ENCODE measurements around the gene MSI2. TPM values are rescaled to one million over a fixed set of nuclear protein-coding genes. Genes with fewer than 3 reads are reported as not detected.
A peak's percentile ranks its signal among the peaks of the same experiment; 100 is the strongest.
"Not testable (repeated sequence)": the region's sequence is repeated elsewhere in the genome, so short reads cannot be mapped to it uniquely, and the experiment has no call there.

MSI2 gene
- total RNA-seq, 2 experiments from 2014 or later: 59.6 to 61.7 TPM

DNA sequence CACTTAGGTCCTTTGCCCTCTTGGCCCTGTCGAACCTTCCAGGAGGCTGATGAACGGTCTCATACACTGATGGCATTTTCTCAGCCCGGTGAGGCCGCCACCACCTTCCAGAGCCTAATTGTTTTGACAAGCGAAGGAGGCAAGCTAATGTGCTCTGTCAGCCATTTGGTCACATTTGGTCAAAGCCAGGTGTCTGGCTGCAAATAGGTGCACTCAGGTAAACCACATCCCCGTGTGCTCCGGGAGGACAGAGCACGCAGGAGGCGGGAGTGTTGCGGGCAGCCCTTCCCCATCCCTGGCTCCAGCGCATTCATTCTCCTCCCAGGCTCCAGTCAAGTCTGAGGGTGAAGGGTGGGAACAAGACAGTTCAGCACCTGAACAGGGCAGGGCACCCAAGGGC is 240.1 kb downstream of the MSI2 start:
- H3K4me1 Mint-ChIP-seq (ENCODE audit: low read depth): peaks cover 45% of the 10 kb centered on the region
- no peaks in the 10 kb centered on the region for H3K27me3 Mint-ChIP-seq
- DNase-seq (no peak), ATAC-seq (no peak)
- H3K4me3 Mint-ChIP-seq: no peak overlapping the region
- ChIA-PET CTCF (interaction anchor here (4.0 kb wide), 1 partner anchor 8 kb away, joined by 16 read pairs; no protein-coding TSS in a partner anchor), POLR2A (no interaction called here)
- TF ChIP-seq, protein P1, sequence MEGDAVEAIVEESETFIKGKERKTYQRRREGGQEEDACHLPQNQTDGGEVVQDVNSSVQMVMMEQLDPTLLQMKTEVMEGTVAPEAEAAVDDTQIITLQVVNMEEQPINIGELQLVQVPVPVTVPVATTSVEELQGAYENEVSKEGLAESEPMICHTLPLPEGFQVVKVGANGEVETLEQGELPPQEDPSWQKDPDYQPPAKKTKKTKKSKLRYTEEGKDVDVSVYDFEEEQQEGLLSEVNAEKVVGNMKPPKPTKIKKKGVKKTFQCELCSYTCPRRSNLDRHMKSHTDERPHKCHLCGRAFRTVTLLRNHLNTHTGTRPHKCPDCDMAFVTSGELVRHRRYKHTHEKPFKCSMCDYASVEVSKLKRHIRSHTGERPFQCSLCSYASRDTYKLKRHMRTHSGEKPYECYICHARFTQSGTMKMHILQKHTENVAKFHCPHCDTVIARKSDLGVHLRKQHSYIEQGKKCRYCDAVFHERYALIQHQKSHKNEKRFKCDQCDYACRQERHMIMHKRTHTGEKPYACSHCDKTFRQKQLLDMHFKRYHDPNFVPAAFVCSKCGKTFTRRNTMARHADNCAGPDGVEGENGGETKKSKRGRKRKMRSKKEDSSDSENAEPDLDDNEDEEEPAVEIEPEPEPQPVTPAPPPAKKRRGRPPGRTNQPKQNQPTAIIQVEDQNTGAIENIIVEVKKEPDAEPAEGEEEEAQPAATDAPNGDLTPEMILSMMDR (IDR thresholded peaks at IDR 0.05): no peak
- intact Hi-C loops (cut with micrococcal nuclease): no loop called here
- no peaks in the 10 kb centered on the region for H3K9me3 Mint-ChIP-seq
- H3K36me3 Mint-ChIP-seq (ENCODE audit: low read depth): peaks cover 2% of the 10 kb centered on the region
- H3K27ac Mint-ChIP-seq: no peak overlapping the region

DNA sequence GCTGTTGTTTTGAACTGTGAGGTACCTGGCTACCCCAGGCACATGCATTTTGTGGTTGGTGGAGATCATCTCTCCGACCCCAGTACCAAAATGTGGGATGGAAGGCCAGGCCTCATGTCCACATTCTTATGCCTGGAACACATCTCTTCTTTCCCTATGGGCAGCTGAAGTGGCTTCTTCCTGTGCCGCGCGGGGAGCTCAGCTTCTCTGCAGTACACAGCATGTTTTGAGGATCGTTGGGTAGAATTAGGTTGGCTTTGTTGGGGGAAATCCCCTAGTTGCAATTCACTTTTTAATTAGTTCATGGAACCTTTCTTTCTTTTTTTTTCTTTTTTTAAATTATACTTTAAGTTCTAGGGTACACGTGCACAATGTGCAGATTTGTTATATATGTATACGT is 242.1 kb downstream of the MSI2 start:
- Mint-ChIP-seq H3K9me3 (no peaks in the 10 kb centered on the region), H3K36me3 (ENCODE audit: low read depth) (peaks cover 2% of the 10 kb centered on the region), H3K4me1 (ENCODE audit: low read depth) (peaks cover 49% of the 10 kb centered on the region), H3K27me3 (no peaks in the 10 kb centered on the region), H3K27ac (no peak overlapping the region), H3K4me3 (no peak overlapping the region)
- ATAC-seq (no peak), DNase-seq (no peak)
- intact Hi-C loops (cut with micrococcal nuclease): no loop called here
- ChIA-PET POLR2A (interaction anchor here (1.6 kb wide), 1 partner anchor 16 kb away, joined by 6 read pairs; no protein-coding TSS in a partner anchor), CTCF (interaction anchor here (1.2 to 4.0 kb wide), 3 partner anchors 11 to 90 kb away, joined by 3 to 16 read pairs (median 3); no protein-coding TSS in a partner anchor)
- TF ChIP-seq, protein P1 (IDR thresholded peaks at IDR 0.05): no peak

DNA sequence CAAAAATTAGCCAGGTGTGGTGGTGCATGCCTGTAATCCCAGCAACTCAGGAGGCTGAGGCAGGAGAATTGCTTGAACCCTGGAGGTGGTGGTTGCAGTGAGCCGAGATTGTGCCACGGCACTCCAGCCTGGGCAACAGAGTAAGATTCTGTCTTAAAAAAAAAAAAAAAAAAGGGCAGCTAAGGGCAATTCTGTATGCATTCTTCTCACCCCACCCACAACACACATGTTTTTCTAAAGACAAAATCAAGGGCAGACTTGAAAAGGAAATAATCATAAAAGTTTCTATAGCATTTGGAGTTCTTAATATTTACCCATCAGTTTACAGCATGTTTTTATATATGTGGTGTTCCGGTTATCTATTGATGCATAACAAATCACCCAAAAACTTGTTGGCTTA is 242.9 kb downstream of the MSI2 start:
- ChIA-PET CTCF (interaction anchor here (4.0 kb wide), 1 partner anchor 11 kb away, joined by 16 read pairs; no protein-coding TSS in a partner anchor), POLR2A (interaction anchor here (0.6 to 1.2 kb wide), 3 partner anchors 11 to 105 kb away, joined by 3 read pairs; no protein-coding TSS in a partner anchor)
- H3K27me3 Mint-ChIP-seq; intact Hi-C loops (cut with micrococcal nuclease); DNase-seq; H3K9me3 Mint-ChIP-seq; H3K4me3 Mint-ChIP-seq; ATAC-seq; H3K36me3 Mint-ChIP-seq (ENCODE audit: low read depth): not testable (repeated sequence)
- Mint-ChIP-seq H3K4me1 (ENCODE audit: low read depth) (peaks cover 52% of the 10 kb centered on the region), H3K27ac (peak overlapping the region; percentile 51)

DNA sequence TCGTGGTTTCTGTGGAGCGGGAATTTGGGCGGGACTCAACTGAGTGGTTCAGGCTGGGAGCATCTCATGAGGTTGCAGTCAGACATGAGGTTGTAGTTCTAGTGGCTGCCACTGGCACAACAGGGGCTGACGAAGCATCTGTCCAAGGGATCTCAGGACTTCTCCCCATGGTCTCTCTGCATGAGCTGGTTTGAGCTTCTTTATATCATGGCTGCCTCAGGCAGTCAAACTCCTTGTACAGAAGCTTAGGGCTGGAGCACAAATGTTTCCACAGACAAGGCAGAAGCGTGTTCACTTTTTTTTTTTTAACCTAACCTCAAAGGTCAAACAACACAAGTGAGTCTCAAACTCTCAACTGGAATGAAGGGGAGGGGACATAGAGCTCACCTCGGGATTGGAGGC is 243.3 kb downstream of the MSI2 start:
- no peaks in the 10 kb centered on the region for H3K9me3 Mint-ChIP-seq
- intact Hi-C loops (cut with micrococcal nuclease): no loop called here
- DNase-seq (peak; percentile 10), ATAC-seq (peak; percentile 68)
- peaks cover 2% of the 10 kb centered on the region for H3K36me3 Mint-ChIP-seq (ENCODE audit: low read depth)
- no peaks in the 10 kb centered on the region for H3K27me3 Mint-ChIP-seq
- peaks cover 53% of the 10 kb centered on the region for H3K4me1 Mint-ChIP-seq (ENCODE audit: low read depth)
- no peak overlapping the region for H3K4me3 Mint-ChIP-seq
- ChIA-PET POLR2A (interaction anchor here (0.6 to 1.2 kb wide), 3 partner anchors 11 to 105 kb away, joined by 3 read pairs; no protein-coding TSS in a partner anchor), CTCF (interaction anchor here (1.4 to 4.0 kb wide), 3 partner anchors 12 to 257 kb away, joined by 3 to 16 read pairs (median 7); no protein-coding TSS in a partner anchor)
- peak overlapping the region; percentile 51 for H3K27ac Mint-ChIP-seq
- TF ChIP-seq, protein P1 (IDR thresholded peaks at IDR 0.05): no peak

DNA sequence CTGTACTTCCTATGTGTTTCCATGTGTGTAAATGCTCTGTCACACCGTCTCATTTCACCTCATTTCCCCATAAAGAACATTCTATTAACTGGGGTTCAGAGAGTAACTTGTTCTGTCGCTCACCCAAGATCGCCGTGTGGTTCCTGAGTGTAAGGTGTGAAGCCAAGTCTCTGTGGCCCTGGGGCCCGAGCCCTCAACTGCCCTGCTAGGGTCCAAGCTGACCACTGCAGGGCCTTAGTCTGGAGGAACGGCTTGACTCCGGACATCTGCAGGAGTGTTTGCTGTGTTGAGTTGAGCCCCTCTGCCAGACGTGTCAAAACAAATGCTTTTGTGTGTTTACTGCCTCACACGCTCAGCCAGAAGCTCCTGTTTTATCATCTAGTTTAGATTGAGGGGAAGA is 244.7 kb downstream of the MSI2 start:
- Mint-ChIP-seq H3K27ac (no peak overlapping the region), H3K4me3 (no peak overlapping the region), H3K27me3 (no peaks in the 10 kb centered on the region), H3K4me1 (ENCODE audit: low read depth) (peaks cover 49% of the 10 kb centered on the region), H3K36me3 (ENCODE audit: low read depth) (peaks cover 2% of the 10 kb centered on the region), H3K9me3 (no peaks in the 10 kb centered on the region)
- POLR2A ChIA-PET: interaction anchor here (0.6 kb wide), 1 partner anchor 14 kb away, joined by 3 read pairs; no protein-coding TSS in a partner anchor
- TF ChIP-seq, protein P1 (IDR thresholded peaks at IDR 0.05): no peak
- intact Hi-C loops (cut with micrococcal nuclease): no loop called here
- ATAC-seq: no peak
- DNase-seq: no peak
- CTCF ChIA-PET: interaction anchor here (0.8 to 1.5 kb wide), 3 partner anchors 84 to 258 kb away, joined by 3 to 7 read pairs (median 3); no protein-coding TSS in a partner anchor

All from activated CD8-positive, alpha-beta T cell treated with anti-CD3 and anti-CD28 coated beads for 36 hours (primary cell).